Neutrophil (primary cell): ENCODE measurements around the gene MTG2.
"Not testable (repeated sequence)": the region's sequence is repeated elsewhere in the genome, so short reads cannot be mapped to it uniquely, and the experiment has no call there.

Experiments used
- H3K27ac ChIP-seq: fragments of 200-600 bp; sonication (generic); 2 replicates; pipeline ENCODE4 v1.5.1; 2016; ENCODE audit warnings: mild to moderate bottlenecking, moderate library complexity
- H3K27me3 ChIP-seq: fragments of 200-600 bp; sonication (generic); 2 replicates; pipeline ENCODE4 v1.6.0; 2016; ENCODE audit warnings: mild to moderate bottlenecking
- H3K36me3 ChIP-seq: fragments of 200-600 bp; sonication (generic); 2 replicates; pipeline ENCODE4 v1.5.1; 2017
- H3K4me1 ChIP-seq, 2 experiments: fragments of 200-600 bp in 1 of 2; sonication (generic) in 1 of 2; 1 replicate in 1 of 2; 2 replicates in 1 of 2; pipeline versions ENCODE4 v1.5.1 to v1.6.1; 2013 to 2016; ENCODE audit warnings: low read depth in 1 of 2, low read length in 1 of 2, mild to moderate bottlenecking in 1 of 2, moderate library complexity in 1 of 2; ENCODE audit not compliant: control insufficient read depth in 1 of 2, insufficient read depth in 1 of 2
- H3K4me3 ChIP-seq, 2 experiments: fragments of 200-600 bp in 1 of 2; sonication (generic) in 1 of 2; 1 replicate in 1 of 2; 2 replicates in 1 of 2; pipeline ENCODE4 v1.5.1; 2013 to 2016; ENCODE audit warnings: low read depth in 1 of 2, low read length in 1 of 2, mild to moderate bottlenecking in 1 of 2, moderate library complexity in 1 of 2
- H3K9me3 ChIP-seq: fragments of 200-600 bp; sonication (generic); 2 replicates; pipeline ENCODE4 v1.5.1; 2016
- TF ChIP-seq, protein P1 (sequence below): fragments of 200-600 bp; sonication (generic); IDR thresholded peaks from 2 replicates; pipeline ENCODE4 v1.5.1; 2016; ENCODE audit warnings: antibody characterized with exemption

MTG2 gene

DNA sequence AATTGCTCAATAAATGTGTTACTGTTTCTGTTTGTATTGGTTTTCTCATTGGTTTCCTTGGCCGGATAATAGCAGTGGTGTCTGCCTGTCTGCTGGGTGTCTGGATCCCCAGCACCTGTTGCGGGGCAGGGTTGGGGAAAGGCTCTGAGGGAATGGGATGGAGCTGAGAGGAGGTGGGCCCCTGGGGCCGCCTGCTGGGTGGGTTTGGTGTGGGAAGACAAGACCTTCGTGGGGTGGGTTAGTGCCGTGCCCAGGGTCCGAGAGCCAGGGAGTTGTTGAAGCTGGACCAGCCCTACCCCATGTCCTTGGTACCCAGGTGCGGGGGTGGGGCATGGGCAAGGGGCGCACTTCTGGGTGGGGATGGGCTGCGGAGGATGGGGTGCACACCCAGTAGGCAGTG lies 35.3 kb upstream of the MTG2 start:
- H3K9me3 ChIP-seq = no peaks in the 10 kb centered on the region
- no peak overlapping the region for H3K4me3 ChIP-seq
- peaks cover 12% of the 10 kb centered on the region for H3K27me3 ChIP-seq
- TF ChIP-seq, protein P1, sequence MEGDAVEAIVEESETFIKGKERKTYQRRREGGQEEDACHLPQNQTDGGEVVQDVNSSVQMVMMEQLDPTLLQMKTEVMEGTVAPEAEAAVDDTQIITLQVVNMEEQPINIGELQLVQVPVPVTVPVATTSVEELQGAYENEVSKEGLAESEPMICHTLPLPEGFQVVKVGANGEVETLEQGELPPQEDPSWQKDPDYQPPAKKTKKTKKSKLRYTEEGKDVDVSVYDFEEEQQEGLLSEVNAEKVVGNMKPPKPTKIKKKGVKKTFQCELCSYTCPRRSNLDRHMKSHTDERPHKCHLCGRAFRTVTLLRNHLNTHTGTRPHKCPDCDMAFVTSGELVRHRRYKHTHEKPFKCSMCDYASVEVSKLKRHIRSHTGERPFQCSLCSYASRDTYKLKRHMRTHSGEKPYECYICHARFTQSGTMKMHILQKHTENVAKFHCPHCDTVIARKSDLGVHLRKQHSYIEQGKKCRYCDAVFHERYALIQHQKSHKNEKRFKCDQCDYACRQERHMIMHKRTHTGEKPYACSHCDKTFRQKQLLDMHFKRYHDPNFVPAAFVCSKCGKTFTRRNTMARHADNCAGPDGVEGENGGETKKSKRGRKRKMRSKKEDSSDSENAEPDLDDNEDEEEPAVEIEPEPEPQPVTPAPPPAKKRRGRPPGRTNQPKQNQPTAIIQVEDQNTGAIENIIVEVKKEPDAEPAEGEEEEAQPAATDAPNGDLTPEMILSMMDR = no peak
- no peak overlapping the region for H3K27ac ChIP-seq
- peaks cover 14 to 15% of the 10 kb centered on the region in 2 experiments for H3K4me1 ChIP-seq
- H3K36me3 ChIP-seq = no peaks in the 10 kb centered on the region

- not testable (repeated sequence) for H3K27ac ChIP-seq, H3K4me3 ChIP-seq, H3K9me3 ChIP-seq, H3K36me3 ChIP-seq
- H3K27me3 ChIP-seq = peaks cover 12% of the 10 kb centered on the region
- H3K4me1 ChIP-seq = peaks cover 14 to 15% of the 10 kb centered on the region in 2 experiments
Measured at GRCh38 chr20:62148383-62148782, 34.4 kb upstream of the MTG2 start.

GRCh38 chr20:62148908-62149314 lies 33.9 kb upstream of the MTG2 start:
- H3K4me1 ChIP-seq = peaks cover 14 to 15% of the 10 kb centered on the region in 2 experiments
- H3K27me3 ChIP-seq = peaks cover 12% of the 10 kb centered on the region
- no peaks in the 10 kb centered on the region for H3K36me3 ChIP-seq
- no peak overlapping the region for H3K27ac ChIP-seq
- TF ChIP-seq, protein P1 = no peak
- H3K9me3 ChIP-seq = no peaks in the 10 kb centered on the region
- H3K4me3 ChIP-seq = no peak overlapping the region

DNA sequence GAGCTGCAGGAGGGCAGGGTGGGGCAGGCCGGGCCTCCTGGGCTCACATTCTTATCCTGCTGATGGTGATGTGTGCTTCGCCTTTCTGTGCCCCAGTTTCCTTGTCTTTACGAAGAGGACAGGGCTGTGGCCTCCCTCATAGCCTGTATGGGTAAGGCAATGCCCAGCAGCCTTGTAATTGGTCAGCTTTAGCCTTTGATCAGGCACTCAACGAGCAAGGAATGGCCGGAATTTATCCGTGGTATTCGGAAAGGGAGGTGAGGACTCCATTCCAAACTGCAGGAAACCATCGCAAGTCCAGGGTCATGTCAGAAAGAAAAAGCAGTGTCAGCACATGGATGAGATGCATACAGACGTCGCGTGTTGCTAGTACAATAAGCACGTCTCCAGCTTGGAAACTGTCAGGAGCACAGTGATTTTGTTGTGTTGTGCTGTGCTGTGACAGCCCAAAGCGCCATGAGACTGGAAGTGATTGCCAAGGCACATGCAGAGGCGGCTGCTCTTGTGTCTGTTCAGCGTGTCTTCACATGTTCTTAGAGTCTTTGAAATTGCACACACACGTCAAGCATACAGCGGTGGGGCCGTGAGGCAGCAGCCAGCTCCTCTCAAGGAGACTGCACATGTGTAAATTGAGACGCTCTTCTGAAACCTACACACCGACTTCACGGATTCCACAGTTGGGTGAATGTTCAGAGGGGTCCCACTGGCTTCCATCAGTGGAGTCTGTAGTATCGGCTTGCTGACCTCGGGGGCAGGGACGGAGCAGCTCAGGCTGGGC lies 33.1 kb upstream of the MTG2 start:
- H3K4me1 ChIP-seq = peaks cover 9% of the 10 kb centered on the region in 2 experiments
- H3K4me3 ChIP-seq = no peak overlapping the region
- no peaks in the 10 kb centered on the region for H3K36me3 ChIP-seq
- H3K27ac ChIP-seq = no peak overlapping the region
- TF ChIP-seq, protein P1 = no peak
- peaks cover 7% of the 10 kb centered on the region for H3K27me3 ChIP-seq
- no peaks in the 10 kb centered on the region for H3K9me3 ChIP-seq

- Histone ChIP-seq H3K27me3 (peaks cover 2% of the 10 kb centered on the region), H3K27ac (no peak overlapping the region), H3K4me1 (peaks cover 4% of the 10 kb centered on the region in 2 experiments), H3K36me3 (no peaks in the 10 kb centered on the region), H3K9me3 (no peaks in the 10 kb centered on the region), H3K4me3 (no peak overlapping the region)
- TF ChIP-seq, protein P1 = no peak
Measured at GRCh38 chr20:62150310-62150575, 32.6 kb upstream of the MTG2 start.

DNA sequence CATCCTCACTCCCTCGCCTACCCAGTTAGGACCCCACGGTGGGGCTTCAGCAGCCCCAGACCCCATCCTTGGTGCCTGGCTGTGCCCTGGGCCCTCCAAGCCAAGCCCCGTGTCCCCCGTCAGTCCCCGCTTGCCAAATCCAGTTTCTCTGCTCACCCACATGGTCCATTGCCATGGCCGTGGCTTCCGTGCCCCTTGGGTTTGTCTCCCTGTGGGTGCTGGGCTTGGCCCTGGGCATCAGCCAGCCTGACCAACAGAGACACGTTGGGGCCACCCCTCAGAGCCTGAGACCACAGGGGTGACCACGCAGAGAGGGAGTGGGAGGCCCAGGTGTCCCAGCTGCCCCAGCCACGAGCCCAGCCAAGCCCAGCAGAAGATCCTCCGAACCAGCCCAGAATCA lies 31.6 kb upstream of the MTG2 start:
- Histone ChIP-seq H3K9me3 (no peaks in the 10 kb centered on the region), H3K4me3 (no peak overlapping the region), H3K27me3 (no peaks in the 10 kb centered on the region), H3K27ac (no peak overlapping the region), H3K36me3 (no peaks in the 10 kb centered on the region), H3K4me1 (no peaks in the 10 kb centered on the region)
- TF ChIP-seq, protein P1 = no peak
